H9 (cell line): Measurements from ENCODE around the gene UBE4A. TPM values are rescaled to one million over a fixed set of nuclear protein-coding genes. Genes with fewer than 3 reads are reported as not detected.

Experiments
- DNase-seq: peaks from one replicate; pipeline ENCODE4 v3.0.0-alpha.2; 2017
- H2AFZ ChIP-seq: one replicate; pipeline ENCODE4 v1.6.1; 2013; ENCODE audit warnings: mild to moderate bottlenecking, low read length, control low read depth, moderate library complexity
- H2AK5ac ChIP-seq: 2 replicates; pipeline ENCODE4 v1.6.1; 2013; ENCODE audit warnings: low read length, control low read depth, mixed read lengths; ENCODE audit not compliant: insufficient read length
- H2BK120ac ChIP-seq: one replicate; pipeline ENCODE4 v1.6.1; 2013; ENCODE audit warnings: low read depth, mild to moderate bottlenecking, low read length, control low read depth, inconsistent platforms; ENCODE audit not compliant: poor library complexity, severe bottlenecking
- H2BK12ac ChIP-seq: 2 replicates; pipeline ENCODE4 v1.6.1; 2013; ENCODE audit warnings: low read length, control low read depth, mixed read lengths, low read depth; ENCODE audit not compliant: insufficient read length
- H2BK15ac ChIP-seq: 2 replicates; pipeline ENCODE4 v1.6.1; 2013; ENCODE audit warnings: low read depth, low read length, control low read depth
- H2BK20ac ChIP-seq: one replicate; pipeline ENCODE4 v1.6.1; 2013; ENCODE audit warnings: low read depth, mild to moderate bottlenecking, low read length, control low read depth, inconsistent platforms; ENCODE audit not compliant: poor library complexity, severe bottlenecking
- H2BK5ac ChIP-seq: 2 replicates; pipeline ENCODE4 v1.6.1; 2013; ENCODE audit warnings: low read length, control low read depth, mixed read lengths; ENCODE audit not compliant: insufficient read length
- H3K14ac ChIP-seq: 2 replicates; pipeline ENCODE4 v1.6.1; 2013; ENCODE audit warnings: low read length, control low read depth; ENCODE audit not compliant: insufficient read depth
- H3K18ac ChIP-seq: 2 replicates; pipeline ENCODE4 v1.6.1; 2013; ENCODE audit warnings: low read depth, mild to moderate bottlenecking, mixed read lengths, low read length, control low read depth; ENCODE audit not compliant: insufficient read length
- H3K23ac ChIP-seq: 2 replicates; pipeline ENCODE4 v1.6.1; 2013; ENCODE audit warnings: low read length, control low read depth, mixed read lengths, low read depth; ENCODE audit not compliant: insufficient read length
- H3K23me2 ChIP-seq: 2 replicates; pipeline ENCODE4 v1.6.1; 2013; ENCODE audit warnings: low read depth, mild to moderate bottlenecking, mixed read lengths, low read length, control low read depth; ENCODE audit not compliant: insufficient read length, poor library complexity, severe bottlenecking
- H3K27ac ChIP-seq: 2 replicates; pipeline ENCODE4 v1.5.1; 2013; ENCODE audit warnings: low read length, control low read depth, mixed read lengths, low read depth; ENCODE audit not compliant: insufficient read length
- H3K27me3 ChIP-seq: 2 replicates; pipeline ENCODE4 v1.6.1; 2013; ENCODE audit warnings: low read length, control low read depth, inconsistent platforms; ENCODE audit not compliant: insufficient read depth
- H3K4ac ChIP-seq: 2 replicates; pipeline ENCODE4 v1.6.1; 2013; ENCODE audit warnings: low read depth, mild to moderate bottlenecking, control low read depth, inconsistent platforms, low read length, moderate library complexity
- H3K4me1 ChIP-seq: 2 replicates; pipeline ENCODE4 v1.6.1; 2013; ENCODE audit warnings: low read length, control low read depth, inconsistent platforms; ENCODE audit not compliant: insufficient read depth
- H3K4me2 ChIP-seq: 2 replicates; pipeline ENCODE4 v1.6.1; 2013; ENCODE audit warnings: low read length, control low read depth, mixed read lengths; ENCODE audit not compliant: insufficient read length, insufficient read depth
- H3K56ac ChIP-seq: 2 replicates; pipeline ENCODE4 v1.6.1; 2013; ENCODE audit warnings: low read depth, mild to moderate bottlenecking, mixed read lengths, low read length, control low read depth; ENCODE audit not compliant: insufficient read length
- H3K79me1 ChIP-seq: 2 replicates; pipeline ENCODE4 v1.6.1; 2013; ENCODE audit warnings: low read depth, mild to moderate bottlenecking, moderate library complexity, low read length, control low read depth, inconsistent platforms; ENCODE audit not compliant: insufficient read depth, poor library complexity, severe bottlenecking
- H3K79me2 ChIP-seq: 2 replicates; pipeline ENCODE4 v1.6.1; 2013; ENCODE audit warnings: low read length, control low read depth, inconsistent platforms; ENCODE audit not compliant: insufficient read depth
- H3K9ac ChIP-seq: 2 replicates; pipeline ENCODE4 v1.6.1; 2013; ENCODE audit warnings: low read length, control low read depth, mixed read lengths; ENCODE audit not compliant: insufficient read length; ENCODE audit errors: extremely low read depth
- H3K9me3 ChIP-seq: one replicate; pipeline ENCODE4 v1.6.1; 2013; ENCODE audit warnings: low read depth, low read length, inconsistent platforms; ENCODE audit not compliant: control insufficient read depth
- H3T11ph ChIP-seq: one replicate; pipeline ENCODE4 v1.6.1; 2013; ENCODE audit warnings: mild to moderate bottlenecking, low read length, control low read depth, inconsistent platforms
- H4K20me1 ChIP-seq: one replicate; pipeline ENCODE4 v1.6.1; 2013; ENCODE audit not compliant: control insufficient read depth, insufficient read length, insufficient read depth
- H4K5ac ChIP-seq: 2 replicates; pipeline ENCODE4 v1.6.1; 2013; ENCODE audit warnings: low read depth, mild to moderate bottlenecking, mixed read lengths, low read length, control low read depth; ENCODE audit not compliant: insufficient read length
- H4K8ac ChIP-seq: replicated peaks from 2 replicates; pipeline ENCODE4 v1.6.1; 2013; ENCODE audit warnings: low read length, control low read depth, mixed read lengths, low read depth; ENCODE audit not compliant: insufficient read length
- H4K91ac ChIP-seq: 2 replicates; pipeline ENCODE4 v1.6.1; 2013; ENCODE audit warnings: low read depth, mild to moderate bottlenecking, moderate library complexity, mixed read lengths, low read length, control low read depth; ENCODE audit not compliant: insufficient read length
- H3K27ac Mint-ChIP-seq, 3 experiments: 2 replicates in 2 of 3; 3 replicates in 1 of 3; pipeline ENCODE4 v1.8.0; 2020 to 2021; ENCODE audit warnings: mixed read lengths in 3 of 3, mild to moderate bottlenecking in 1 of 3, moderate library complexity in 1 of 3
- H3K27me3 Mint-ChIP-seq: 2 replicates; pipeline ENCODE4 v1.8.0; 2021; ENCODE audit warnings: low read depth, mild to moderate bottlenecking, moderate library complexity, mixed read lengths
- H3K36me3 Mint-ChIP-seq, 3 experiments: 2 replicates in 2 of 3; 3 replicates in 1 of 3; pipeline ENCODE4 v1.8.0; 2020 to 2021; ENCODE audit warnings: low read depth in 3 of 3, mixed read lengths in 3 of 3; ENCODE audit not compliant: insufficient read depth in 1 of 3
- H3K4me1 Mint-ChIP-seq, 2 experiments: 2 replicates each; pipeline ENCODE4 v1.8.0; 2020; ENCODE audit warnings: mixed read lengths in 2 of 2
- H3K4me3 Mint-ChIP-seq, 2 experiments: 2 replicates in 1 of 2; 3 replicates in 1 of 2; pipeline ENCODE4 v1.8.0; 2020 to 2021; ENCODE audit warnings: mild to moderate bottlenecking in 2 of 2, mixed read lengths in 2 of 2, moderate library complexity in 1 of 2
- H3K9me3 Mint-ChIP-seq, 2 experiments: 2 replicates in 1 of 2; 3 replicates in 1 of 2; pipeline ENCODE4 v1.8.0; 2020; ENCODE audit warnings: mild to moderate bottlenecking in 2 of 2, mixed read lengths in 2 of 2, moderate library complexity in 1 of 2
- CTCF ChIP-seq: fragments of 200-600 bp; sonication (generic); conservative IDR thresholded peaks from 3 replicates; pipeline ENCODE4 v1.8.0; 2021; ENCODE audit warnings: antibody characterized with exemption, mild to moderate bottlenecking
- WGBS: extraction: QIAGEN DNeasy Blood & Tissue Kit; methylation state at CpG from one replicate; pipeline ENCODE4 v1.1.7; 2013; ENCODE audit warnings: missing lambda C conversion rate, low lambda C conversion rate, mixed read lengths; ENCODE audit not compliant: insufficient read length; ENCODE audit errors: extremely low coverage; 5-methylcytosine and 5-hydroxymethylcytosine counted together
- total RNA-seq: library from RNA; stranded (reverse); gene quantifications from 2 replicates; pipeline ENCODE4 v1.2.1, GENCODE V29; 2021

The UBE4A gene
- total RNA-seq, 1 experiment from 2014 or later = 33.7 TPM

GRCh38 chr11:118398791-118399559 lies 39.6 kb downstream of the UBE4A start:
- Histone ChIP-seq H2BK20ac (no peak overlapping the region), H3K79me1 (peaks cover 5% of the 10 kb centered on the region), H3K18ac (no peak overlapping the region), H2BK5ac (no peak overlapping the region), H3K23me2 (peaks cover 7% of the 10 kb centered on the region), H4K8ac (no peak overlapping the region), H3K4ac (no peak overlapping the region), H4K20me1 (no peaks in the 10 kb centered on the region), H2BK12ac (no peak overlapping the region), H2AFZ (no peak overlapping the region), H3K27me3 (no peaks in the 10 kb centered on the region), H2BK15ac (no peak overlapping the region), H3K9me3 (no peaks in the 10 kb centered on the region), H3K4me2 (no peak overlapping the region), H3K14ac (no peak overlapping the region), H2BK120ac (no peak overlapping the region), H3K27ac (no peak overlapping the region), H3K23ac (no peak overlapping the region), H2AK5ac (no peak overlapping the region), H3K79me2 (peaks cover 17% of the 10 kb centered on the region; the same call in 1 of the 2 replicates), H3T11ph (no peak overlapping the region), H3K4me1 (no peaks in the 10 kb centered on the region), H3K56ac (no peak overlapping the region), H3K9ac (no peak overlapping the region), H4K91ac (no peak overlapping the region), H4K5ac (no peak overlapping the region)
- DNase-seq = no peak
- Mint-ChIP-seq H3K9me3 (no peaks in the 10 kb centered on the region), H3K4me1 (peaks cover 16 to 17% of the 10 kb centered on the region in 2 experiments), H3K36me3 (peaks cover 4 to 29% (median 15%) of the 10 kb centered on the region in 3 experiments; a peak in 5 of 7 replicates), H3K4me3 (no peak overlapping the region), H3K27me3 (no peaks in the 10 kb centered on the region; the same call in 1 of the 2 replicates), H3K27ac (peak overlapping the region in 1 of 3 experiments; percentile 50; a peak in 1 of 7 replicates)
- TF ChIP-seq CTCF = no peak
- no CpG with 5 or more reads among the region's 3 CpGs for WGBS
